ENCODE data around the gene NFX1.

The NFX1 gene

DNA sequence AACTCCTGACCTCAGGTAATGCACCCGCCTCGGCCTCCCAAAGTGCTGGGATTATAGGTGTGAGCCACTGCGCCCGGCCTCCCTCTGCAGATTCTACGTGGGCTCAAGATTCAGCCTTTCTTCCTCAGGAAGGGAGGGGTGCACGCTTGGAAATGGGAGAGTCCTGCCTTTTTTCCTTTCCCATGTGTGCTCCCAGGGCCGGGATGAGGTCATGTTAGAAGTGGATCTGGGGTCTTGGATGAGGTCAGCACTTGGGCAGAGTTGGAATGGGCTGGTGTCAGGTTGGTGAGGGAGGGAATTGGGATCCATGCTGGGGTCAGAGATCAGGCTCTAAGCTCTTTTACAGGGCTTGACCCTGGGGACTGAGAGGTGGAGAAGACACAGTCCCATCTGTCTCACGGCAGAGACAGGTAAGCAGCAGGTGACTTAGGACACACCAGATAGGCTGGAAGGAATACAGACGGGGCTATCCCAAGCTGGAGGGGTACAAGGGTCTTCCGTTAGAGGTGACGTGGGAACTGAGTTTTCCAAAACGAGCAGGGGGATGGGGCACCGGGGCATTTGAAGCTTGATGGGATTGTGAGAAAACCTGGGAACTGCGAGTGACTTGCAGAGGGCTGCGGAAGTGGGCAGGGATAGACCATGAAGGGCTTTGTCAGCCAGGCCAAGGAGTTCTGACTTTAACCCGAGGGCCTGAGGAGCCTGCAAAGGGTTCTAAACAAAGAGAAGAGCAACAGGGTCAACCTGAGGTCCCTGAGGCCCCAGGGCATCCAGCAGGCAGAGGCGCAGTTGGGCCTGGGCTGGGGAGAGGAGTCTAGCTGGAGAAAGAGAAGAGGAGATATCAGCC is 113.8 kb downstream of the NFX1 start:
- Histone ChIP-seq H3K4me3 (ENCODE audit: insufficient read depth, low read length, poor library complexity, severe bottlenecking) (no peak overlapping the region), H3K9me3 (ENCODE audit: insufficient read depth, low read length) (no peaks in the 10 kb centered on the region), H4K20me1 (ENCODE audit: low read depth, low read length) (no peaks in the 10 kb centered on the region), H3K36me3 (ENCODE audit: low read length) (no peaks in the 10 kb centered on the region), H3K4me2 (ENCODE audit: low read depth, low read length, poor library complexity, severe bottlenecking) (no peak overlapping the region), H3K27ac (ENCODE audit: low read depth, low read length) (no peak overlapping the region), H3K79me2 (ENCODE audit: insufficient read depth, low read length) (no peaks in the 10 kb centered on the region), H3K27me3 (ENCODE audit: low read length) (no peaks in the 10 kb centered on the region), H3K9me2 (replicated peaks; ENCODE audit: insufficient read depth, low read length) (no peaks in the 10 kb centered on the region), H3F3A (ENCODE audit: insufficient read depth) (no peaks in the 10 kb centered on the region), H2AFZ (ENCODE audit: low read depth, low read length, severe bottlenecking) (no peak overlapping the region), H3K9ac (ENCODE audit: low read length) (no peak overlapping the region)
- TF ChIP-seq EZH2phosphoT487 (conservative IDR thresholded peaks at IDR 0.05; ENCODE audit: low read length) = no peak
- TF ChIP-seq, protein P1, sequence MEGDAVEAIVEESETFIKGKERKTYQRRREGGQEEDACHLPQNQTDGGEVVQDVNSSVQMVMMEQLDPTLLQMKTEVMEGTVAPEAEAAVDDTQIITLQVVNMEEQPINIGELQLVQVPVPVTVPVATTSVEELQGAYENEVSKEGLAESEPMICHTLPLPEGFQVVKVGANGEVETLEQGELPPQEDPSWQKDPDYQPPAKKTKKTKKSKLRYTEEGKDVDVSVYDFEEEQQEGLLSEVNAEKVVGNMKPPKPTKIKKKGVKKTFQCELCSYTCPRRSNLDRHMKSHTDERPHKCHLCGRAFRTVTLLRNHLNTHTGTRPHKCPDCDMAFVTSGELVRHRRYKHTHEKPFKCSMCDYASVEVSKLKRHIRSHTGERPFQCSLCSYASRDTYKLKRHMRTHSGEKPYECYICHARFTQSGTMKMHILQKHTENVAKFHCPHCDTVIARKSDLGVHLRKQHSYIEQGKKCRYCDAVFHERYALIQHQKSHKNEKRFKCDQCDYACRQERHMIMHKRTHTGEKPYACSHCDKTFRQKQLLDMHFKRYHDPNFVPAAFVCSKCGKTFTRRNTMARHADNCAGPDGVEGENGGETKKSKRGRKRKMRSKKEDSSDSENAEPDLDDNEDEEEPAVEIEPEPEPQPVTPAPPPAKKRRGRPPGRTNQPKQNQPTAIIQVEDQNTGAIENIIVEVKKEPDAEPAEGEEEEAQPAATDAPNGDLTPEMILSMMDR (IDR thresholded peaks at IDR 0.05; ENCODE audit: insufficient read depth, low read length, poor library complexity, severe bottlenecking) = no peak

DNA sequence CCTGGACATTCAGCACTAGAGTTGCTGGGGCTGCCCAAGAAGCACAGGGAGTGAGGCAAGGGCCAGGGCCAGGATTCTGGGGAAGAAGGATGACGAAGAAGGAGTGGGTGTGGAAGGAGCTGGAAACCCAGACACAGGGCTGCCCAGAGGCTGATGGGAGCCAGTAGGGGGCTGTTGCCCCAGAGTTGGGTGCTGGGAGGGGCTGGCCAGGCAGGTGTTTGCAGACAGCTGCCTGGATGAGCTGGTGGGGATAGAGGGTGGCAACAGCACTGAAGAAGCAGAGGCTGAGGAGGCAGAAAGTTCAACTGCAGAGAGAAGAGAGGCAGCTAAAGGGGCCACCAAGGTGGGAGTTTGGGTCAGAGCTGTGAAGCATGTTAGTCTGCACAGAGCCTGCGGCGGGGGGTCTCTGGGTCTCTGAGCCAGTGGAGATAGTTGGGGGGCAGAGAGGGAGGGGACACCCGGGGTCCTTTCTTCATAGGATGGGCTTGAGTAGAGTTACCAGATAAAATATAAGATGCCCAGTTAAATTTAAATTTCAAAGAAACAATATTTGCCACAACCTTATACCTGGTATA is 114.6 kb downstream of the NFX1 start:
- no peak overlapping the region for H3K4me3 ChIP-seq (ENCODE audit: insufficient read depth, low read length, poor library complexity, severe bottlenecking)
- H3K27me3 ChIP-seq (ENCODE audit: low read length) = no peaks in the 10 kb centered on the region
- H3K9me3 ChIP-seq (ENCODE audit: insufficient read depth, low read length) = no peaks in the 10 kb centered on the region
- no peak overlapping the region for H3K27ac ChIP-seq (ENCODE audit: low read depth, low read length)
- TF ChIP-seq EZH2phosphoT487 (conservative IDR thresholded peaks at IDR 0.05; ENCODE audit: low read length) = no peak
- TF ChIP-seq, protein P1 (IDR thresholded peaks at IDR 0.05; ENCODE audit: insufficient read depth, low read length, poor library complexity, severe bottlenecking) = no peak
- no peak overlapping the region for H3K4me2 ChIP-seq (ENCODE audit: low read depth, low read length, poor library complexity, severe bottlenecking)
- H4K20me1 ChIP-seq (ENCODE audit: low read depth, low read length) = no peaks in the 10 kb centered on the region
- no peak overlapping the region for H3K9ac ChIP-seq (ENCODE audit: low read length)
- no peaks in the 10 kb centered on the region for H3K36me3 ChIP-seq (ENCODE audit: low read length)
- H3K79me2 ChIP-seq (ENCODE audit: insufficient read depth, low read length) = no peaks in the 10 kb centered on the region
- no peaks in the 10 kb centered on the region for H3F3A ChIP-seq (ENCODE audit: insufficient read depth)
- H2AFZ ChIP-seq (ENCODE audit: low read depth, low read length, severe bottlenecking) = no peak overlapping the region
- H3K9me2 ChIP-seq (replicated peaks; ENCODE audit: insufficient read depth, low read length) = no peaks in the 10 kb centered on the region

DNA sequence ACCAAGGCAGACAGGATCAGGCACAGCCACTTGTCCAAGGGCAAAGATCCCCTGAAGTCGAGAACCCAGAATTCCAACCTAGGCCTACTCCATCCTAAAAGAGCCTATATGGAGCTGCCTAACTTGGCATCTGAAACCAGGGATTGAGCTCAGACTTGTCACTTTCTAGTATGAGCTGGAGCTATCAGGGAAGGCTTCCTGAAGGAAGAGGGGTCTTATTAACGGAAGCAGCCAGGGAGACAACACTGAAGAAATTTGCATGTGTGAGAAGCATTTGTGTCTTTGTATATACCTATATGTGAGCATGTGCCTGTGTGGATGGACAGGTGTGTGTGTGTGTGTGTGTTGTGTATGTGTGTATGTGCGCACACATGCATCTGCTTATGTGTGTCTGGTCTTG is 116.7 kb downstream of the NFX1 start:
- Histone ChIP-seq H3K9me2 (replicated peaks; ENCODE audit: insufficient read depth, low read length) (no peaks in the 10 kb centered on the region), H3K4me2 (ENCODE audit: low read depth, low read length, poor library complexity, severe bottlenecking) (no peak overlapping the region), H3K9ac (ENCODE audit: low read length) (no peak overlapping the region), H3K79me2 (ENCODE audit: insufficient read depth, low read length) (no peaks in the 10 kb centered on the region), H3K4me3 (ENCODE audit: insufficient read depth, low read length, poor library complexity, severe bottlenecking) (no peak overlapping the region), H4K20me1 (ENCODE audit: low read depth, low read length) (no peaks in the 10 kb centered on the region), H3K27ac (ENCODE audit: low read depth, low read length) (no peak overlapping the region), H3K36me3 (ENCODE audit: low read length) (no peaks in the 10 kb centered on the region), H3K9me3 (ENCODE audit: insufficient read depth, low read length) (no peaks in the 10 kb centered on the region), H2AFZ (ENCODE audit: low read depth, low read length, severe bottlenecking) (no peak overlapping the region), H3F3A (ENCODE audit: insufficient read depth) (no peaks in the 10 kb centered on the region), H3K27me3 (ENCODE audit: low read length) (no peaks in the 10 kb centered on the region)
- TF ChIP-seq, protein P1 (IDR thresholded peaks at IDR 0.05; ENCODE audit: insufficient read depth, low read length, poor library complexity, severe bottlenecking) = no peak
- no peak for TF ChIP-seq EZH2phosphoT487 (conservative IDR thresholded peaks at IDR 0.05; ENCODE audit: low read length)

Measured in SU-DHL-6 (cell line).